ENCODE results near the gene RIMBP3C. TPM values are rescaled to one million over a fixed set of nuclear protein-coding genes. Genes with fewer than 3 reads are reported as not detected.
A peak's percentile ranks its signal among the peaks of the same experiment; 100 is the strongest.
"Not testable (repeated sequence)": the region's sequence is repeated elsewhere in the genome, so short reads cannot be mapped to it uniquely, and the experiment has no call there.

Gene RIMBP3C
- total RNA-seq, 1 donor from 2014 or later: not detected

GRCh38 chr22:21544432-21545322 is 6.6 kb downstream of the RIMBP3C start:
- peak; percentile 72 for ATAC-seq (ENCODE audit: poor library complexity)
- intact Hi-C loops (cut with DNase I); DNase-seq: not testable (repeated sequence)

- intact Hi-C loops (cut with DNase I); DNase-seq; ATAC-seq (ENCODE audit: poor library complexity): not testable (repeated sequence)
These were observed 11.4 kb downstream of the RIMBP3C start for GRCh38 chr22:21539862-21540261.

- DNase-seq; ATAC-seq (ENCODE audit: poor library complexity); intact Hi-C loops (cut with DNase I): not testable (repeated sequence)
These were observed 18.2 kb downstream of the RIMBP3C start for GRCh38 chr22:21532863-21533648.

- ATAC-seq (ENCODE audit: poor library complexity); intact Hi-C loops (cut with DNase I); DNase-seq: not testable (repeated sequence)
These were observed 19.7 kb downstream of the RIMBP3C start for GRCh38 chr22:21531525-21531924.

- DNase-seq; intact Hi-C loops (cut with DNase I); ATAC-seq (ENCODE audit: poor library complexity): not testable (repeated sequence)
These were observed 24.4 kb downstream of the RIMBP3C start for GRCh38 chr22:21526705-21527500.

- intact Hi-C loops (cut with DNase I); DNase-seq: not testable (repeated sequence)
These were observed 34.1 kb downstream of the RIMBP3C start for GRCh38 chr22:21516970-21517764.

GRCh38 chr22:21516522-21516921 is 34.7 kb downstream of the RIMBP3C start:
- DNase-seq; ATAC-seq (ENCODE audit: poor library complexity); intact Hi-C loops (cut with DNase I): not testable (repeated sequence)

More at GRCh38 chr22:21516970-21517764, 34.1 kb downstream of the RIMBP3C start:
- peak; percentile 89 for ATAC-seq (ENCODE audit: poor library complexity)

- intact Hi-C loops (cut with DNase I); ATAC-seq (ENCODE audit: poor library complexity): not testable (repeated sequence)
These were observed 36.0 kb downstream of the RIMBP3C start for GRCh38 chr22:21515234-21515633.

GRCh38 chr22:21514117-21514516 is 37.1 kb downstream of the RIMBP3C start:
- DNase-seq; intact Hi-C loops (cut with DNase I): not testable (repeated sequence)
- peak; percentile 28 for ATAC-seq (ENCODE audit: poor library complexity)

More at GRCh38 chr22:21515234-21515633, 36.0 kb downstream of the RIMBP3C start:
- not testable (repeated sequence) for DNase-seq

- peak; percentile 7 for DNase-seq
- ATAC-seq (ENCODE audit: poor library complexity); intact Hi-C loops (cut with DNase I): not testable (repeated sequence)
These were observed 39.2 kb downstream of the RIMBP3C start for GRCh38 chr22:21512022-21512421.

GRCh38 chr22:21510397-21510796 is 40.9 kb downstream of the RIMBP3C start:
- peak; percentile 77 for ATAC-seq (ENCODE audit: poor library complexity)
- intact Hi-C loops (cut with DNase I); DNase-seq: not testable (repeated sequence)

- ATAC-seq (ENCODE audit: poor library complexity); intact Hi-C loops (cut with DNase I): not testable (repeated sequence)
These were observed 51.4 kb downstream of the RIMBP3C start for GRCh38 chr22:21499623-21500506.

GRCh38 chr22:21498489-21498888 is 52.8 kb downstream of the RIMBP3C start:
- DNase-seq; intact Hi-C loops (cut with DNase I): not testable (repeated sequence)
- peak; percentile 3 for ATAC-seq (ENCODE audit: poor library complexity)

More at GRCh38 chr22:21499623-21500506, 51.4 kb downstream of the RIMBP3C start:
- DNase-seq: not testable (repeated sequence)

- DNase-seq; intact Hi-C loops (cut with DNase I): not testable (repeated sequence)
- peak; percentile 87 for ATAC-seq (ENCODE audit: poor library complexity)
These were observed 53.3 kb downstream of the RIMBP3C start for GRCh38 chr22:21497984-21498383.
